ENCODE results near the gene CDS1. TPM values are rescaled to one million over a fixed set of nuclear protein-coding genes. Genes with fewer than 3 reads are reported as not detected.
A peak's percentile ranks its signal among the peaks of the same experiment; 100 is the strongest.
"Not testable (repeated sequence)": the region's sequence is repeated elsewhere in the genome, so short reads cannot be mapped to it uniquely, and the experiment has no call there.

CDS1 gene
- total RNA-seq, 1 experiment from 2014 or later, result 16.1 TPM

DNA sequence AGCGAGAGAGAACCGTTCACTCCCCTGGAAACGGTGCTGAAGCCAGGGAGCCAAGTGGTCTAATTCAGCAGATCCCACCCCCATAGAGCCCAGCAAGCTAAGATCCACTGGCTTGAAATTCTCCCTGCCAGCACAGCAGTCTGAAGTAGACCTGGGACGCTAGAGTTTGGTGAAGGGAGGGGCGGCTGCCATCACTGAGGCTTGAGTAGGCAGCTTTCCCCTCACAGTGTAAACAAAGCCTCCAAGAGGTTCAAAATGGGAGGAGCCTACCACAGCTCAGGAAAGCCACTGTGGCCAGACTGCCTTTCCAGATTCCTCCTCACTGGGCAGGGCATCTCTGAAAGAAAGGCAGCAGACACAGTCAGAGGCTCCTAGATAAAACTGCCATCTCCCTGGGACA lies 37.8 kb upstream of the CDS1 start:
- POLR2A ChIA-PET, result interaction anchor here (0.6 kb wide), 1 partner anchor 12 kb away, joined by 3 read pairs; no protein-coding TSS in a partner anchor
- intact Hi-C loops (cut with micrococcal nuclease; ENCODE audit: unreplicated experiment), result no loop called here

DNA sequence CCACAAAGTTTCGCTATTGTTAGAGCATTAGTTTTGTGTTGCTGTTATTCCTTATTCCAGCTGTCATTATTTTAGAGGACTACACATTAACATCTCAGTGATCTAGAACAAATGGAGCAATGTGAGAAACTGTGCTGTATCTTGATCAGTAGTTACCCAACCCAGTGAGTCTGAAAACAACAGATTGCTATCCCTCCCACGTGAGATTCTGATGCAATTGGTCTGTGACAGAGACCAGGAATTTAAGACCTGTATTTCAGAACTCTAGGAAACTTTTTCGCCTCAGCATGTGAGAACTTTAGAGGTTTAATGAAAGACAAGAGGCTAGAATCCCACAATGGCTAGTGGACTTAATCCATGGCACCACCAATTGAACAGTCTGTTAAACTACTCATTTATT lies 35.7 kb upstream of the CDS1 start:
- in situ Hi-C loops (cut with HindIII; ENCODE audit: low pct_unique_long_range_greater_than_20kb, low sequenced_read_pairs), result no loop called here
- POLR2A ChIA-PET, result no interaction called here
- no peak for TF ChIP-seq POLR2AphosphoS5 (IDR thresholded peaks at IDR 0.05; ENCODE audit: low read depth, low read length)
- no peak for TF ChIP-seq CTCF (IDR thresholded peaks at IDR 0.05)
- no peak for TF ChIP-seq SIN3A (IDR thresholded peaks at IDR 0.05; ENCODE audit: borderline replicate concordance, insufficient read depth, low read depth, low read length)
- DNase-seq (ENCODE audit: low read depth, low spot score), result no peak
- no TSS peak for BruUV-seq (replicated peaks)
- H3K9me3 ChIP-seq (ENCODE audit: control insufficient read depth, insufficient read depth, low read depth, low read length), result no peaks in the 10 kb centered on the region
- H3K4me3 ChIP-seq (ENCODE audit: low read depth in 2 of 2, low read length in 2 of 2), result no peak overlapping the region
- H3K27me3 ChIP-seq (ENCODE audit: control insufficient read depth, insufficient read depth, low read length), result no peaks in the 10 kb centered on the region
- H3K36me3 ChIP-seq (ENCODE audit: control insufficient read depth, insufficient read depth, low read length), result no peaks in the 10 kb centered on the region
- intact Hi-C loops (cut with micrococcal nuclease; ENCODE audit: unreplicated experiment), result no loop called here
- H3K4me1 ChIP-seq (ENCODE audit: control insufficient read depth, insufficient read depth, low read length), result no peaks in the 10 kb centered on the region
- H3K27ac ChIP-seq (ENCODE audit: low read length), result peak overlapping the region; percentile 17; the same call in 1 of the 2 replicates
- no peak for ATAC-seq
- CTCF ChIA-PET, result no interaction called here

More for the DNA sequence above, 37.8 kb upstream of the CDS1 start:
- Histone ChIP-seq H3K9me3 (ENCODE audit: control insufficient read depth, insufficient read depth, low read depth, low read length) (no peaks in the 10 kb centered on the region), H3K4me1 (ENCODE audit: control insufficient read depth, insufficient read depth, low read length) (no peaks in the 10 kb centered on the region), H3K36me3 (ENCODE audit: control insufficient read depth, insufficient read depth, low read length) (no peaks in the 10 kb centered on the region), H3K27me3 (ENCODE audit: control insufficient read depth, insufficient read depth, low read length) (no peaks in the 10 kb centered on the region), H3K4me3 (ENCODE audit: low read depth in 2 of 2, low read length in 2 of 2) (no peak overlapping the region), H3K27ac (ENCODE audit: low read length) (no peak overlapping the region)
- in situ Hi-C loops (cut with HindIII; ENCODE audit: low pct_unique_long_range_greater_than_20kb, low sequenced_read_pairs), result no loop called here
- TF ChIP-seq SIN3A (IDR thresholded peaks at IDR 0.05; ENCODE audit: borderline replicate concordance, insufficient read depth, low read depth, low read length) (no peak), TCF7L2 (IDR thresholded peaks at IDR 0.05; ENCODE audit: low read depth, low read length) (no peak), CTCF (IDR thresholded peaks at IDR 0.05) (no peak), POLR2AphosphoS5 (IDR thresholded peaks at IDR 0.05; ENCODE audit: low read depth, low read length) (no peak)
- TF ChIP-seq, protein P1, sequence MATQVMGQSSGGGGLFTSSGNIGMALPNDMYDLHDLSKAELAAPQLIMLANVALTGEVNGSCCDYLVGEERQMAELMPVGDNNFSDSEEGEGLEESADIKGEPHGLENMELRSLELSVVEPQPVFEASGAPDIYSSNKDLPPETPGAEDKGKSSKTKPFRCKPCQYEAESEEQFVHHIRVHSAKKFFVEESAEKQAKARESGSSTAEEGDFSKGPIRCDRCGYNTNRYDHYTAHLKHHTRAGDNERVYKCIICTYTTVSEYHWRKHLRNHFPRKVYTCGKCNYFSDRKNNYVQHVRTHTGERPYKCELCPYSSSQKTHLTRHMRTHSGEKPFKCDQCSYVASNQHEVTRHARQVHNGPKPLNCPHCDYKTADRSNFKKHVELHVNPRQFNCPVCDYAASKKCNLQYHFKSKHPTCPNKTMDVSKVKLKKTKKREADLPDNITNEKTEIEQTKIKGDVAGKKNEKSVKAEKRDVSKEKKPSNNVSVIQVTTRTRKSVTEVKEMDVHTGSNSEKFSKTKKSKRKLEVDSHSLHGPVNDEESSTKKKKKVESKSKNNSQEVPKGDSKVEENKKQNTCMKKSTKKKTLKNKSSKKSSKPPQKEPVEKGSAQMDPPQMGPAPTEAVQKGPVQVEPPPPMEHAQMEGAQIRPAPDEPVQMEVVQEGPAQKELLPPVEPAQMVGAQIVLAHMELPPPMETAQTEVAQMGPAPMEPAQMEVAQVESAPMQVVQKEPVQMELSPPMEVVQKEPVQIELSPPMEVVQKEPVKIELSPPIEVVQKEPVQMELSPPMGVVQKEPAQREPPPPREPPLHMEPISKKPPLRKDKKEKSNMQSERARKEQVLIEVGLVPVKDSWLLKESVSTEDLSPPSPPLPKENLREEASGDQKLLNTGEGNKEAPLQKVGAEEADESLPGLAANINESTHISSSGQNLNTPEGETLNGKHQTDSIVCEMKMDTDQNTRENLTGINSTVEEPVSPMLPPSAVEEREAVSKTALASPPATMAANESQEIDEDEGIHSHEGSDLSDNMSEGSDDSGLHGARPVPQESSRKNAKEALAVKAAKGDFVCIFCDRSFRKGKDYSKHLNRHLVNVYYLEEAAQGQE (IDR thresholded peaks at IDR 0.05; ENCODE audit: insufficient read depth in 1 of 2, low read depth in 2 of 2, low read length in 1 of 2), result no peak
- CTCF ChIA-PET, result no interaction called here
- ATAC-seq, result no peak
- BruUV-seq (replicated peaks), result no TSS peak
- no peak for DNase-seq (ENCODE audit: low read depth, low spot score)

GRCh38 chr4:84549191-84549590 lies 33.7 kb upstream of the CDS1 start:
- H3K27ac ChIP-seq (ENCODE audit: low read length); BruUV-seq (replicated peaks); H3K4me1 ChIP-seq (ENCODE audit: control insufficient read depth, insufficient read depth, low read length); in situ Hi-C loops (cut with HindIII; ENCODE audit: low pct_unique_long_range_greater_than_20kb, low sequenced_read_pairs); H3K9me3 ChIP-seq (ENCODE audit: control insufficient read depth, insufficient read depth, low read depth, low read length); DNase-seq (ENCODE audit: low read depth, low spot score); intact Hi-C loops (cut with micrococcal nuclease; ENCODE audit: unreplicated experiment); CTCF ChIA-PET; H3K36me3 ChIP-seq (ENCODE audit: control insufficient read depth, insufficient read depth, low read length); H3K4me3 ChIP-seq (ENCODE audit: low read depth in 2 of 2, low read length in 2 of 2); ATAC-seq; H3K27me3 ChIP-seq (ENCODE audit: control insufficient read depth, insufficient read depth, low read length); POLR2A ChIA-PET: not testable (repeated sequence)
